ENCODE results near the gene SBF2. TPM values are rescaled to one million over a fixed set of nuclear protein-coding genes. Genes with fewer than 3 reads are reported as not detected.
A peak's percentile ranks its signal among the peaks of the same experiment; 100 is the strongest.

SBF2 gene
- total RNA-seq, 1 donor from 2014 or later: 21.1 TPM

DNA sequence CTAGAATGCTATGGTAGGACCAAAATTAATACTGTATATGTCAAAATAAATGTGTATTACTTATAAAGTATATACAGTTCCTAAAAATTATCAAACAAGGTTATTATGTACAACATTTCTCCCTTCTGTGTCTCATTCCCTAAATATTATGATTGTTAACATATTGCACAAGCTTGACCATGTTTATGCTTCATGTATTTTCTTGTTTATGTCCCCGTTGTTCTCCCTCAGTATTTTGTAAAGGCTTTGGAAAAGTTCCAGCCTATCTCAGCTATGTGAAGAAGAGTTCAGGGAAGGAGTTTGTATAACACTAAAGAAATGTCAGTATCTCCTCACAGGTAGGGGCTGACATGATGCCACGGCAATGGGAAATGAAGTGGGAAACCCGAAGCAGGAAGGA, 30.5 kb upstream of the SBF2 start:
- no peak overlapping the region for H3K4me3 ChIP-seq (ENCODE audit: low read depth, low read length)
- H3K36me3 ChIP-seq (ENCODE audit: control insufficient read depth, insufficient read depth, low read length): no peaks in the 10 kb centered on the region
- DNase-seq (ENCODE audit: low read depth): no peak
- no peaks in the 10 kb centered on the region for H3K27me3 ChIP-seq (ENCODE audit: control insufficient read depth, insufficient read depth, low read length)
- no peak for TF ChIP-seq CTCF (IDR thresholded peaks at IDR 0.05; ENCODE audit: insufficient read depth, low read length, poor library complexity, severe bottlenecking)

- H3K4me3 ChIP-seq (ENCODE audit: low read depth, low read length): no peak overlapping the region
- H3K27me3 ChIP-seq (ENCODE audit: control insufficient read depth, insufficient read depth, low read length): no peaks in the 10 kb centered on the region
- no peak for DNase-seq (ENCODE audit: low read depth)
- no peaks in the 10 kb centered on the region for H3K36me3 ChIP-seq (ENCODE audit: control insufficient read depth, insufficient read depth, low read length)
- no peak for TF ChIP-seq CTCF (IDR thresholded peaks at IDR 0.05; ENCODE audit: insufficient read depth, low read length, poor library complexity, severe bottlenecking)
Observed at GRCh38 chr11:10323793-10324170, 29.8 kb upstream of the SBF2 start.

DNA sequence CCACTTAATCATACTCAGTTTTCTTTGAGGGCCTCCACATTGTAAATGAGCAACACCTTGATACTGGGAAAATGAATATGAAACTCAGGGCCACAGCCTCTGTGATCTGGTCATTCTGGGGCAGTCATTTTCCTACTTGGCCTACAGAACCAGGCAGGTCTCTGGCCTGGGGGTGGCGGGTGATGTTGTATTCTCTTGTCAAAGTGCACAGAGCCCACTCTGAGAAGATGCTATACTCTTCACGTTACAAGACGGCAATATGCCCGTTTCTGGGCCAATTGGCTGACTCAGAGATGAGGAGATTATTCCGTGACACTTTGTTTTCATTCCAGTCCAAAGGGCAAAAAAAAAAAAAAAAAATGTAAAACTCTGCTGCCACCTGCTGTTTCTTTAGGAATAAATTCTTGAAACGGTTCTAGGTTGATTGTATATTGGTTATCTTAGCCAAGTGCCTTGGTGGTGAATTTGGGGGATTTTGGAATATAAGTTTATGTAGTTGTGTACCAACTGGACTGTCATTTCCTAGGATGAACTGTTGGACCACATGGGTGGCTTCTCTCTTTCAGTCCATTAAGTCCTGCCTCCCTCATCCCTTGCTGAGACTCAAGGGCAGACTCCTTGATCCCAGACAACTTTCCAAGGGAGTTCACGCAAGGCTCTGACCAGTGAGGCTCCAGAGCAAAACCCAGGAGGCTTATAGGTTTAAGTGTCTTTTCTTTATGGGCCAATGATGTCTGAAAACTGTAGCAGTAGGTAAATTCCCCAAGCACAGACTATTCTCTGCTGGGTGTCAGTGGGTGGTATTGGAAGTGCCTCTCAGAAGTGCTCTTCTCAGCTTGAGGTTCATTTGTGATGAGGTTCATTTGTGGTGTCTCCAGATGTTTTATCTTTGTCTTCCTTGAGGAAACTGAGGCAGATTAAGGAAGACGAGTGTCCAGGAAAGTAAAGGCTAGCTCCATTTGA, 29.1 kb upstream of the SBF2 start:
- DNase-seq (ENCODE audit: low read depth): no peak
- H3K27me3 ChIP-seq (ENCODE audit: control insufficient read depth, insufficient read depth, low read length): no peaks in the 10 kb centered on the region
- H3K4me3 ChIP-seq (ENCODE audit: low read depth, low read length): no peak overlapping the region
- H3K36me3 ChIP-seq (ENCODE audit: control insufficient read depth, insufficient read depth, low read length): no peaks in the 10 kb centered on the region
- peak; percentile 40 for TF ChIP-seq CTCF (IDR thresholded peaks at IDR 0.05; ENCODE audit: insufficient read depth, low read length, poor library complexity, severe bottlenecking)

- no peaks in the 10 kb centered on the region for H3K36me3 ChIP-seq (ENCODE audit: control insufficient read depth, insufficient read depth, low read length)
- no peak overlapping the region for H3K4me3 ChIP-seq (ENCODE audit: low read depth, low read length)
- no peak for TF ChIP-seq CTCF (IDR thresholded peaks at IDR 0.05; ENCODE audit: insufficient read depth, low read length, poor library complexity, severe bottlenecking)
- DNase-seq (ENCODE audit: low read depth): no peak
- no peaks in the 10 kb centered on the region for H3K27me3 ChIP-seq (ENCODE audit: control insufficient read depth, insufficient read depth, low read length)
Observed at GRCh38 chr11:10322401-10322800, 28.4 kb upstream of the SBF2 start.

GRCh38 chr11:10320736-10321465, 26.9 kb upstream of the SBF2 start:
- Histone ChIP-seq H3K4me3 (ENCODE audit: low read depth, low read length) (no peak overlapping the region), H3K27me3 (ENCODE audit: control insufficient read depth, insufficient read depth, low read length) (no peaks in the 10 kb centered on the region), H3K36me3 (ENCODE audit: control insufficient read depth, insufficient read depth, low read length) (no peaks in the 10 kb centered on the region)
- TF ChIP-seq CTCF (IDR thresholded peaks at IDR 0.05; ENCODE audit: insufficient read depth, low read length, poor library complexity, severe bottlenecking): no peak
- no peak for DNase-seq (ENCODE audit: low read depth)
